Activated CD4-positive, alpha-beta T cell treated with anti-CD3 and anti-CD28 coated beads, Interleukin-2, amount 10 ng/mL, durations not matched to agents 7 days and 5 days (primary cell): ENCODE measurements around the gene GRK3. TPM values are rescaled to one million over a fixed set of nuclear protein-coding genes. Genes with fewer than 3 reads are reported as not detected.

Experiments
- CTCF ChIA-PET: fragments of 350-600 bp; sonication (Branson Sonifier 250); formaldehyde crosslinking; loops from one replicate; lab custom pipeline; 2021; ENCODE audit warnings: antibody characterized with exemption; lab: Charles Lee
- POLR2A ChIA-PET: fragments of 350-600 bp; sonication (Branson Sonifier 250); formaldehyde crosslinking; loops from one replicate; lab custom pipeline; 2021; ENCODE audit warnings: antibody characterized with exemption; lab: Charles Lee
- DNase-seq: peaks from one replicate; pipeline ENCODE4 v3.0.0-alpha.2; 2020
- H3K27ac Mint-ChIP-seq: one replicate; pipeline ENCODE4 v1.8.0; 2021; ENCODE audit warnings: mild to moderate bottlenecking, moderate library complexity, mixed read lengths
- H3K27me3 Mint-ChIP-seq: one replicate; pipeline ENCODE4 v1.8.0; 2021; ENCODE audit warnings: mixed read lengths
- H3K36me3 Mint-ChIP-seq: one replicate; pipeline ENCODE4 v1.8.0; 2021; ENCODE audit warnings: low read depth, mixed read lengths
- H3K4me1 Mint-ChIP-seq: one replicate; pipeline ENCODE4 v1.8.0; 2021; ENCODE audit warnings: mixed read lengths
- H3K4me3 Mint-ChIP-seq: one replicate; pipeline ENCODE4 v1.8.0; 2021; ENCODE audit warnings: mild to moderate bottlenecking, moderate library complexity, mixed read lengths
- H3K9me3 Mint-ChIP-seq: one replicate; pipeline ENCODE4 v1.8.0; 2021; ENCODE audit warnings: mixed read lengths
- total RNA-seq, 2 experiments: library from RNA; stranded (reverse); gene quantifications; one replicate each; pipeline ENCODE4 v1.2.3, GENCODE V29; 2021

GRK3 gene
- total RNA-seq, 2 experiments from 2014 or later: 23.4 to 24.2 TPM

DNA sequence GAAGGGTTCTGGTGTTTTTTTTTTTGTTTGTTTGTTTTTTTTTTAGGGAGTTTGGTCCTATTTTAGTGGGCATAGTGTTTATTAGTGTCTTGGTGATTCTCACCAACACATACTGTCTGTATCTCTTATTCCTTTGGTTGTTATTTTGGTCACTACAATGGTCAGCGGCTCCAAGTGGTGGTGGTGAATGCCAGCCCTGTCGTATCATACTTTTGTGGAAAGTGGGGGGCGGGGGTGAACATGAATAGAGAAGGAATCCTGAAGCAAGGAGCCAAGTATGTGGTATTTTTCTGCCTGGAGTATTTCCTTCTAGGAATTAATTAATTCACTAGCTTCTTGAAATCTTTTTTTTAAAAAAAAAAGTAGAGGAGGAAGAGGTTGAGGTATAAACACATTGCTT lies 79.6 kb downstream of the GRK3 start:
- ChIA-PET POLR2A (no interaction called here), CTCF (no interaction called here)
- Mint-ChIP-seq H3K27ac (no peak overlapping the region), H3K9me3 (peaks cover 14% of the 10 kb centered on the region), H3K36me3 (peaks cover 60% of the 10 kb centered on the region), H3K4me3 (no peak overlapping the region), H3K4me1 (peaks cover 13% of the 10 kb centered on the region), H3K27me3 (no peaks in the 10 kb centered on the region)
- no peak for DNase-seq

DNA sequence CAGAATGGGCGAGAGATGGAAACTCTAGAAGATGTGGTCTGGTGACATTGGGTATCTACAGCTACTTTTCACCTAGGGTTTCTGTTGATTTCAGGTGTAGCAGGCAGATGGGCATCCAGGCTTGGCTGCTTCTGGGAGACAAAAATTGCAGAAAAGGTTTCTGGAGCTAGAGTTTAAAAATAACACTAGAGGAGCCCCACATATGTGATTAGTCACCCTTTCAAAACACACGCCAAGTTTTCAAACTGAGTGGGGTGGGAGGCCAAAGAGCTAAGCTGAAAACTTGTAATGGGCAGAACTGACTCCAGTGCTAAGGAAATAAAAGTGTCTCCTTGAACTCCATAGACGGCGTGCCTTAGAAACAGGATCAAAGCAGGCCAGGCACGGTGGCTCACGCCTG lies 80.8 kb downstream of the GRK3 start:
- Mint-ChIP-seq H3K27me3 (no peaks in the 10 kb centered on the region), H3K27ac (no peak overlapping the region), H3K36me3 (peaks cover 56% of the 10 kb centered on the region), H3K4me1 (peaks cover 13% of the 10 kb centered on the region), H3K9me3 (peaks cover 8% of the 10 kb centered on the region), H3K4me3 (no peak overlapping the region)
- ChIA-PET POLR2A (no interaction called here), CTCF (interaction anchor here (0.6 to 1.4 kb wide), 3 partner anchors 8 to 101 kb away, joined by 3 to 4 read pairs (median 4); no protein-coding TSS in a partner anchor)
- no peak for DNase-seq

DNA sequence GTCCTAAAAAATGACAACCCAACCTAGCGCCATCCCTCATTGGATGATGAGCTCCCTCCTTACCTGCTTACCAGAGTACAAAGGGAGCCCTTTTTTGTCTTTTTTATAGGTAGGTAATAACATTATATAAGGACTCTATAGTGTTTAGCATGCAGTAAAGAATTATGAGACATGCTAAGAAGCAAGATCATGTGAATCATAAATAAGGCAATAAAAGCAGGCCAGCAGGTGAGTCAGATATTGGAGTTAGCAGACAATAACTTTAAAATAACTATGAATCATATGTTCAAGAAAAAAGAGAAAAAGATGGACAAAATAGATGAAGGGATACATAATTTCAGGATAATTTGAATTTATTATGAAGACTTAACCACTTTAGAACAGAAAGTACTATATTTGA lies 81.5 kb downstream of the GRK3 start:
- peak overlapping the region; percentile 22 for H3K27ac Mint-ChIP-seq
- H3K4me1 Mint-ChIP-seq: peaks cover 13% of the 10 kb centered on the region
- H3K9me3 Mint-ChIP-seq: peaks cover 8% of the 10 kb centered on the region
- CTCF ChIA-PET: interaction anchor here (1.4 kb wide), 1 partner anchor 9 kb away, joined by 4 read pairs; no protein-coding TSS in a partner anchor
- DNase-seq: no peak
- H3K4me3 Mint-ChIP-seq: no peak overlapping the region
- H3K36me3 Mint-ChIP-seq: peaks cover 53% of the 10 kb centered on the region
- no peaks in the 10 kb centered on the region for H3K27me3 Mint-ChIP-seq
- POLR2A ChIA-PET: no interaction called here

DNA sequence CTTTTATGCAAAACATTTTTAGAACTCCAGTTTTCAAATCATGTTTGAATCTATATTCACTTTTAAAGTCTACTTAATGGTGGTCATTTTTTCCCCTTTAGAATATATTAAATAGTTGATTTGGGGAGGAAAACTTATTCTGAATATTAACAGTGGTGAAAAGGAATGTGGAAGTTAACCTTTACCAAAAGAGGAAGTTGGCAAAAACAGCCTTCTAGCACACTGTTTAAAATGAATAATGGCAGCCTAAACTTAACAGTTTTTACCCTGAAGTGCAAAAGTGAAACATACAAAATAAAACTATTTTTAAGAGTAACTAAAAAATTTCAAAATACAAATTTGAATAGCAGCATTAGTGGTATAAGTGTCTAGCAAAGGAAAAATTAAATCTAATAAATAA lies 86.4 kb downstream of the GRK3 start:
- ChIA-PET CTCF (no interaction called here), POLR2A (no interaction called here)
- peaks cover 28% of the 10 kb centered on the region for H3K36me3 Mint-ChIP-seq
- H3K9me3 Mint-ChIP-seq: no peaks in the 10 kb centered on the region
- H3K4me1 Mint-ChIP-seq: no peaks in the 10 kb centered on the region
- no peaks in the 10 kb centered on the region for H3K27me3 Mint-ChIP-seq
- DNase-seq: no peak
- no peak overlapping the region for H3K4me3 Mint-ChIP-seq
- H3K27ac Mint-ChIP-seq: no peak overlapping the region

DNA sequence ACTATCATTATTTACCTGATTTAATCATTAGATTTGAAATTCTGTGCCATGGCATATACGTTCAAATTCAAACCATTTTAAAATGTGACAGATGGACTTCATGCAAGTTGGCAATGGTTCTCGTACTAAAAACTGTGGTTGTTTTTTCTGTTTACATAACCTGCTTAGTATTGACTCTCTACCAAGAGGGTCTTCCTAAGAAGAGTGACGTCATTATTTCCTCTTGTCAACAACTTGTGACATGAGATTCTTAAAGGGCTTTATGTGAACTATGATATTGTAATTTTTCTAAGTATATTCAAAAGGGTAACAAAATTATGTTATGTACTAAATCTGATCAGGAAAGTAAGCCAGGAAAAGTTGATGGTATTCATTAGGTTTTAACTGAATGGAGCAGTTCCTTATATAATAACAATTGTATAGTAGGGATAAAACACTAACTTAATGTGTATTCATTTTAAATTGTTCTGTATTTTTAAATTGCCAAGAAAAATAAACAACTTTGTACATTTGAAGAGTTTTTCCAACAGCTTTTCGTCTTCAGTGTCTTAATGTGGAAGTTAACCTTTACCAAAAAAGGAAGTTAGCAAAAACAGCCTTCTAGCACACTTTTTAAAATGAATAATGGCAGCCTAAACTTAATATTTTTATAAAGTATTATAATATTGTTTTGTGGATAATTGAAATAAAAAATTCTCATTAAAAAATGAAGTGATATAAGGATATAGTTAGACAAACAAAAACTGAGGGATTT lies 87.0 kb downstream of the GRK3 start:
- no peaks in the 10 kb centered on the region for H3K27me3 Mint-ChIP-seq
- H3K4me3 Mint-ChIP-seq: no peak overlapping the region
- POLR2A ChIA-PET: no interaction called here
- no peak for DNase-seq
- H3K4me1 Mint-ChIP-seq: peaks cover 1% of the 10 kb centered on the region
- H3K9me3 Mint-ChIP-seq: no peaks in the 10 kb centered on the region
- peaks cover 24% of the 10 kb centered on the region for H3K36me3 Mint-ChIP-seq
- H3K27ac Mint-ChIP-seq: no peak overlapping the region
- CTCF ChIA-PET: no interaction called here

DNA sequence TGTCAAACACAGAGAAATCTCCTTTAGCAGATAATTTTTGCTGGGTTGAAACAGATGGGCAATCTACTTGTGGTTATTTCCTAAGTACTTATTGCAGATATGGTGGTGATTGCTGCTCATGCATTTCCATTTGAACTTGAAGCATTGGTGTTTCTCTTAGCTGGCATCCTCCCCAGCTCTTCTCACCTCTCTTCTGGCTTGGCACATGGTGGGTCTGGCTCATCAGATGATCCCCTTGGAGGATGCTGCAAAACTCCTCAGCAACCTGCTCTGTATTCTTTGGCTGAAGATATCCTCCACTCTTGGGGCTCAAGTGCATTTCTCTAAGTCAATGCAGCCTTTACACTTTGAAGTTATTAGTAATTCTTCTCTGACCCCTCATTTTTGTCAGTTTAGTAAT lies 90.2 kb downstream of the GRK3 start:
- POLR2A ChIA-PET: interaction anchor here (0.6 kb wide), 1 partner anchor 79 kb away, joined by 6 read pairs; no protein-coding TSS in a partner anchor
- peaks cover 3% of the 10 kb centered on the region for H3K9me3 Mint-ChIP-seq
- H3K4me3 Mint-ChIP-seq: no peak overlapping the region
- no peak for DNase-seq
- peaks cover 7% of the 10 kb centered on the region for H3K4me1 Mint-ChIP-seq
- H3K36me3 Mint-ChIP-seq: peaks cover 24% of the 10 kb centered on the region
- no peaks in the 10 kb centered on the region for H3K27me3 Mint-ChIP-seq
- CTCF ChIA-PET: interaction anchor here (1.2 kb wide), 2 partner anchors 192 to 207 kb away, joined by 3 to 5 read pairs; no protein-coding TSS in a partner anchor
- H3K27ac Mint-ChIP-seq: no peak overlapping the region

DNA sequence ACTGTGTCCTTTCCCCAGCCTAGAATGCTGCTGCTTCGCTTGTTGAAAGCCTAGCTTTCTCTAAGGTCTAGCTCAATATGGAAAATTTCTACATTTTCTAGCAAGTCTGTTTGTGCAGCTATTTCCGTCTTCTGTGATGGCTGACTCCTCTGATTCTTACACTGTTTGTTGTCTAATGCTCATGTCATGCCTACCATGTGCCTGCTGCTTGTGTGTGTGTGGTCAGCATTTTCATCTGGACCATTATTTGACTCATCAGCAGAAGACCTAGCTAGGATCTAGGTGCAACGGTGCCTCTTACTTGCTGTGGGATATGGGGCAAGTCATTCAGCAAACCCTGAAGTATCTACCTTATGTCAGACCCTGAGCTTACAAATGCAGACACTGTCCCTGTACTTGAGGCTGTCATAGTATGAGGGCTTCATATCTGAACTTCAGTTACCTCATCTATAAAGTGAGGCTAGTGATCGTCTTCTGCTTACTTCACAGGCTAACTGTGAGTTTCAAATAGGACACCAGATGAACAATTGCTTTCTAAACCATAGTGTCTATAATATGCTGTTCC lies 91.0 kb downstream of the GRK3 start:
- DNase-seq: no peak
- Mint-ChIP-seq H3K27me3 (no peaks in the 10 kb centered on the region), H3K9me3 (peaks cover 3% of the 10 kb centered on the region), H3K4me3 (no peak overlapping the region), H3K4me1 (peaks cover 7% of the 10 kb centered on the region), H3K36me3 (peaks cover 21% of the 10 kb centered on the region), H3K27ac (no peak overlapping the region)
- ChIA-PET POLR2A (no interaction called here), CTCF (interaction anchor here (1.2 to 1.6 kb wide), 4 partner anchors 16 to 208 kb away, joined by 3 to 5 read pairs (median 3); no protein-coding TSS in a partner anchor)

DNA sequence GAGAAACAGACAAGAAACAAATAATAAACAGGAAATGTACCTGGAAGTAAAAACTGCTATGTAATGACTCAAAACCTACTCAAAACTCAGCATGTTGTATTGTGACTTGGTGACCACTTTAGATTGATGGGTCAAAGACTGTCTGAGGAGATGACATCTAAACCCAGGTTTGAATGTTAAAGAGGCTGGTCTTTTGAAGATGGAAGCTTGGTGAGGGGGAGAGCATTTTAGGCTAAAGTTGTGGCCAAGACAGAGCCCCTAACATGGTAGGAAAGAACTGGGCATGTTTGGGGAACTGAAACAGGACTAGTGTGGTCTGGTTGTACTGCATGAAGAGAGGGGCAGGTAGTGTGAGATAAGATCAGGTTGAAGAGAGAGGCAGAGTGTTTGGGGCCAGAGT lies 92.2 kb downstream of the GRK3 start:
- POLR2A ChIA-PET: no interaction called here
- no peak for DNase-seq
- peaks cover 3% of the 10 kb centered on the region for H3K9me3 Mint-ChIP-seq
- CTCF ChIA-PET: interaction anchor here (1.6 kb wide), 1 partner anchor 43 kb away, joined by 3 read pairs; no protein-coding TSS in a partner anchor
- no peak overlapping the region for H3K27ac Mint-ChIP-seq
- H3K27me3 Mint-ChIP-seq: no peaks in the 10 kb centered on the region
- peaks cover 21% of the 10 kb centered on the region for H3K36me3 Mint-ChIP-seq
- H3K4me1 Mint-ChIP-seq: peaks cover 7% of the 10 kb centered on the region
- H3K4me3 Mint-ChIP-seq: no peak overlapping the region

DNA sequence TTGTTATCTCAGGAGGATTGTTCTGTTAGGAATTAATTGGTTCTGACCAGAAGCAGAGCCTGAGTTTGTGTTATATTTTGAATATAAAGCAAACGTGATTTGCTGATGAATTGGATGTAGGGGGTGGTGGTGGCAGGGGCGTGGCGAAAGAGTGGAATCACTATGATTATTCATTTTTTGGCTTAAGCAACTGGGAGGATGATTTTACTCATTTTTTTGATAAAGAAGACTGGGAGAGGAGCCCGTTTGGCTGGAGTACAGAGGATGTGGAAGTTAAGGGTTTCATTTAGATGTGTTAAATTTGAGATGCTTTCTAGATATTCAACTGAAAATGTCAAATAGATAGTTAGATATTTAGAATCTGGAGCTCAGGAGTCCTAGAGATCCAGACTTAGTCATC lies 94.2 kb downstream of the GRK3 start:
- Mint-ChIP-seq H3K9me3 (peaks cover 3% of the 10 kb centered on the region), H3K36me3 (peaks cover 15% of the 10 kb centered on the region), H3K4me1 (peaks cover 7% of the 10 kb centered on the region), H3K27me3 (no peaks in the 10 kb centered on the region), H3K4me3 (no peak overlapping the region), H3K27ac (no peak overlapping the region)
- no peak for DNase-seq
- ChIA-PET CTCF (no interaction called here), POLR2A (no interaction called here)

DNA sequence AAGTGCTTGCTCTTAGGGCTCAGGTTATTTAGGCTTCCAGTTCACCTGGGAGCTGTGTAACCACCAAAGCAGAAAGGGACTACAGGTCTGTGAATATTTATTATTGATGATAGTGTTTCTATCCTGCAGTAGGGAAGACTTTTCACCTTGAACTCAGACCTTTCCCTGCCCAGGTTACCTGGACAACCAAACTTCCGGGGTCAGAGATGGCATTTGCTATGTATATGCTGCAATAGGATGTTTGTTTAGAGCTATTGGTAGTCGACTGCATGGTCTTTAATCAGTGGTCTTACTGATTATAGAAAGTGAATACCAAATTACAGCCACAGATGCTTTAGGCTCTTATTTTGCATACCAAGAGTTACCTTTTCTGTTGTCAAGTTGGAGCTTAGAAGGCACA lies 94.9 kb downstream of the GRK3 start:
- no peak for DNase-seq
- no peaks in the 10 kb centered on the region for H3K27me3 Mint-ChIP-seq
- ChIA-PET POLR2A (no interaction called here), CTCF (no interaction called here)
- peaks cover 15% of the 10 kb centered on the region for H3K36me3 Mint-ChIP-seq
- peaks cover 7% of the 10 kb centered on the region for H3K4me1 Mint-ChIP-seq
- H3K27ac Mint-ChIP-seq: no peak overlapping the region
- H3K4me3 Mint-ChIP-seq: no peak overlapping the region
- peaks cover 3% of the 10 kb centered on the region for H3K9me3 Mint-ChIP-seq

DNA sequence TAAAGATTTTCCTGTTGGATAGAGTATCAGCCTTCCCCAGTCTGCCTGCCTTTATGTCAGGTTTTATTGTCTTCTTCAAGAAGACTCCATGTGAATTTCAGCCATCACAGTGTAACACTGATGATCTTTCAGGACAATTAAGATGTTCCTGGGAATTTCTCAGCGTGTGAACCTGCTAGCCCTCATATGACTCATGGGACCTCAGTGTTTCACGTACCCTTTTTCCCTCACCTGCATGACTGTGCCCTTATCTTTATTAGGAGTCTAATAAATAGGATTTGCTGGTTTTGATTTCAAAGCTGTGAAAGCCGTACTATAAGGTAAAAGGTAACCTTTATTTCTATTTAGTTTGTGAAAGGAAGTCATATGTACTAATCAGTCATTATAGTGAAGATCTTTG lies 95.9 kb downstream of the GRK3 start:
- peaks cover 15% of the 10 kb centered on the region for H3K36me3 Mint-ChIP-seq
- CTCF ChIA-PET: no interaction called here
- peaks cover 3% of the 10 kb centered on the region for H3K9me3 Mint-ChIP-seq

DNA sequence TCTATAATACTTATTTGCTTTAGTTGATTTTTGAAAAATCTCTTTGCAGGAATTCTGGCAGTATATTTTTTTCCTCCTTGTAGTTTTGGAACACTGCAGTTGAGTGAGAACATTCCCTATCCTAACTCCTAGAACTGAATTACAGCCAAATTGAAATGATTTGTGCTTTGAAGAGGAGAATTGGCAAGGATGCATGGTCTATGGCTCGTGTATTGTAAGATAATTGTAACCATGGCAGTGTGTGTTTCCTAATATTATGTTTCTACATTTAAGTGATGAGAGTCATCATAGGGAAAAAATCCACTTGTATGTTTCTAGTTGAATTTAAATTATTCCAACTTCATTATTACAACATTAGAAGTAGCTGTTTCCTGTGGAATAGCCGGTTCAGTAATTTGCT lies 96.6 kb downstream of the GRK3 start:
- H3K4me1 Mint-ChIP-seq: peaks cover 7% of the 10 kb centered on the region
- H3K36me3 Mint-ChIP-seq: peaks cover 15% of the 10 kb centered on the region
- CTCF ChIA-PET: no interaction called here
- no peaks in the 10 kb centered on the region for H3K27me3 Mint-ChIP-seq
- H3K27ac Mint-ChIP-seq: no peak overlapping the region
- no peak overlapping the region for H3K4me3 Mint-ChIP-seq
- H3K9me3 Mint-ChIP-seq: peaks cover 3% of the 10 kb centered on the region
- POLR2A ChIA-PET: no interaction called here
- DNase-seq: no peak

More for the DNA sequence above, 95.9 kb downstream of the GRK3 start:
- H3K27ac Mint-ChIP-seq: no peak overlapping the region
- no peak overlapping the region for H3K4me3 Mint-ChIP-seq
- H3K4me1 Mint-ChIP-seq: peaks cover 7% of the 10 kb centered on the region
- POLR2A ChIA-PET: no interaction called here
- no peak for DNase-seq
- H3K27me3 Mint-ChIP-seq: no peaks in the 10 kb centered on the region

DNA sequence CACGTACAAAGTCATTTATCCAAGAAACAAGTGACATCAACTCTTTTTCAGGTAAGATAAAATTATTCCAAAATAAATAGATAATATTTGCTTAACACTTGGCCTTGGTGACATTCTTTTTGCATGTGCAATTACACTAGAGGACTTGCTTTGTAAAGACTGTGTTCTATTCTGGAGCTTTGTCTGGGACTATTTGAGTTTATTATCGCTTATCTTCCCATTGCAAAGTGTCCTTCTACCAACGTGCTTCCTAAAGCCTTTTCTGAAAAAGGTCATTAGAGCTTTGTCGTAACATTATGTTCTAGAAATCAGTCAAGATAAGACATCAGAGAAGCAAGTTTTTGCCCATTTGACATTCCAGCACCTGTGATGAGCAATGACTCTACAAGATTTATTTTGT lies 99.2 kb downstream of the GRK3 start:
- H3K4me3 Mint-ChIP-seq: no peak overlapping the region
- no peak for DNase-seq
- H3K4me1 Mint-ChIP-seq: peaks cover 8% of the 10 kb centered on the region
- peaks cover 17% of the 10 kb centered on the region for H3K36me3 Mint-ChIP-seq
- no peaks in the 10 kb centered on the region for H3K27me3 Mint-ChIP-seq
- no peak overlapping the region for H3K27ac Mint-ChIP-seq
- POLR2A ChIA-PET: no interaction called here
- CTCF ChIA-PET: interaction anchor here (1.6 kb wide), 1 partner anchor 16 kb away, joined by 3 read pairs; no protein-coding TSS in a partner anchor
- H3K9me3 Mint-ChIP-seq: no peaks in the 10 kb centered on the region
